CD4-positive, alpha-beta T cell (primary cell): ENCODE data around the gene DHRS1. TPM values are rescaled to one million over a fixed set of nuclear protein-coding genes. Genes with fewer than 3 reads are reported as not detected.
A peak's percentile ranks its signal among the peaks of the same experiment; 100 is the strongest.

Source experiments
- ATAC-seq: fragments of 200-7000 bp; cut with Tn5 transposase; one replicate; pipeline ENCODE4 v1.10.0; 2022; ENCODE audit warnings: mild to moderate bottlenecking; ENCODE audit not compliant: poor library complexity
- CTCF ChIA-PET: fragments of 350-600 bp; sonication (Branson Sonifier 250); formaldehyde crosslinking; loops from one replicate; lab custom pipeline; 2021; ENCODE audit warnings: antibody characterized with exemption, inconsistent platforms; lab: Charles Lee
- POLR2A ChIA-PET: fragments of 350-600 bp; sonication (Branson Sonifier 250); formaldehyde crosslinking; loops from one replicate; lab custom pipeline; 2021; ENCODE audit warnings: antibody characterized with exemption, inconsistent platforms; lab: Charles Lee
- DNase-seq, 14 experiments: peaks; one replicate each; pipeline ENCODE4 v3.0.0-alpha.2; 2013 to 2020; ENCODE audit warnings: mixed read lengths in 2 of 14
- H3K27ac ChIP-seq, 2 donors: one replicate each; pipeline versions ENCODE4 v1.5.1 to v1.7.0; 2013; ENCODE audit warnings: low read length in 2 of 2, low read depth in 1 of 2, mild to moderate bottlenecking in 1 of 2
- H3K27me3 ChIP-seq, 2 experiments: 1 replicate in 1 of 2; 2 replicates in 1 of 2; pipeline versions ENCODE4 v1.6.1 to v1.7.0; 2013; ENCODE audit warnings: low read length in 2 of 2, control low read depth in 1 of 2, mild to moderate bottlenecking in 1 of 2, moderate library complexity in 1 of 2; ENCODE audit not compliant: insufficient read depth in 2 of 2, control insufficient read depth in 1 of 2
- H3K36me3 ChIP-seq: one replicate; pipeline ENCODE4 v1.6.1; 2013; ENCODE audit warnings: low read length, control low read depth; ENCODE audit not compliant: insufficient read depth
- H3K4me1 ChIP-seq: one replicate; pipeline ENCODE4 v1.6.1; 2013; ENCODE audit warnings: low read length, control low read depth; ENCODE audit not compliant: insufficient read depth
- H3K4me3 ChIP-seq: one replicate; pipeline ENCODE4 v1.5.1; 2013; ENCODE audit warnings: mild to moderate bottlenecking, low read length, moderate library complexity
- H3K9me3 ChIP-seq, 2 experiments: 1 replicate in 1 of 2; 2 replicates in 1 of 2; pipeline versions ENCODE4 v1.6.1 to v1.7.0; 2013; ENCODE audit warnings: low read length in 2 of 2, mild to moderate bottlenecking in 2 of 2, control low read depth in 1 of 2, moderate library complexity in 1 of 2; ENCODE audit not compliant: control insufficient read depth in 1 of 2, insufficient read depth in 1 of 2
- H3K27ac Mint-ChIP-seq: one replicate; pipeline ENCODE4 v1.8.0; 2020; ENCODE audit warnings: mixed read lengths
- H3K27me3 Mint-ChIP-seq: one replicate; pipeline ENCODE4 v1.8.0; 2021; ENCODE audit warnings: mixed read lengths
- H3K36me3 Mint-ChIP-seq: one replicate; pipeline ENCODE4 v1.8.0; 2021; ENCODE audit warnings: low read depth, mixed read lengths
- H3K4me1 Mint-ChIP-seq: one replicate; pipeline ENCODE4 v1.8.0; 2021; ENCODE audit warnings: low read depth, mixed read lengths
- H3K4me3 Mint-ChIP-seq: one replicate; pipeline ENCODE4 v1.8.0; 2020; ENCODE audit warnings: mild to moderate bottlenecking, mixed read lengths
- H3K9me3 Mint-ChIP-seq: one replicate; pipeline ENCODE4 v1.8.0; 2020; ENCODE audit warnings: mixed read lengths
- CTCF ChIP-seq: fragments of 200-600 bp; IDR thresholded peaks from one replicate; pipeline ENCODE4 v1.8.0; 2022; ENCODE audit warnings: antibody characterized with exemption, mild to moderate bottlenecking
- intact Hi-C, 2 experiments: fragments of 100-400 bp; cut with DNase I in 1 of 2; cut with micrococcal nuclease in 1 of 2; formaldehyde crosslinking; loops; one replicate each; pipeline versions ENCODE4 v1.15.1 to v1.9.0; 2023 to 2025; cut with DNase I, micrococcal nuclease
- total RNA-seq, 174 experiments: library from RNA in 2 of 174; stranded (reverse) in 2 of 174; gene quantifications; one replicate each; pipeline ENCODE4 v1.2.3 and lab custom pipeline; 2021 to 2026

The DHRS1 gene
- total RNA-seq, 2 experiments from 2014 or later = 21.5 to 23.5 TPM

- peaks cover 13% of the 10 kb centered on the region for H3K36me3 ChIP-seq
- peaks cover 46% of the 10 kb centered on the region for H3K4me1 ChIP-seq
- ChIA-PET POLR2A (interaction anchor here (0.7 to 11.3 kb wide), 8 partner anchors 13 to 97 kb away, joined by 3 to 270 read pairs (median 4); partner anchors contain the start of genes CBLN3, KHNYN, LTB4R and RABGGTA), CTCF (interaction anchor here (0.7 to 2.3 kb wide), 5 partner anchors 7 to 751 kb away, joined by 3 to 7 read pairs (median 5); partner anchors contain the start of gene CIDEB)
- TF ChIP-seq CTCF = no peak
- intact Hi-C loops = loop anchor here in 1 of 2 experiments (10.0 kb wide), 1 partner anchor 335 kb away; no protein-coding TSS in a partner anchor
- peak within 1 kb of the TSS in 1 of 2 donors; percentile 64 for H3K27ac ChIP-seq
- Mint-ChIP-seq H3K27ac (peak within 1 kb of the TSS; percentile 82), H3K4me3 (peak within 1 kb of the TSS; percentile 94), H3K36me3 (peaks cover 45% of the 10 kb centered on the region), H3K9me3 (no peaks in the 10 kb centered on the region), H3K4me1 (peaks cover 31% of the 10 kb centered on the region), H3K27me3 (peaks cover 31% of the 10 kb centered on the region)
- H3K27me3 ChIP-seq = peaks cover 11% of the 10 kb centered on the region in 2 experiments
- H3K4me3 ChIP-seq = peak within 1 kb of the TSS; percentile 94
- H3K9me3 ChIP-seq = no peaks in the 10 kb centered on the region
- peak; percentile 93 for ATAC-seq
- DNase-seq = peak; percentile 52 to 83 (median 72)
Measured at GRCh38 chr14:24339284-24340151, 39.9 kb upstream of the DHRS1 start, which contains the start of gene RIPK3. RIPK3 (minus strand) TSS chr14:24339991; CDS start chr14:24339826, 165 bp downstream.

- Mint-ChIP-seq H3K36me3 (peaks cover 45% of the 10 kb centered on the region), H3K9me3 (no peaks in the 10 kb centered on the region), H3K27ac (no peak overlapping the region), H3K4me3 (peak overlapping the region; percentile 94), H3K27me3 (peaks cover 33% of the 10 kb centered on the region), H3K4me1 (peaks cover 37% of the 10 kb centered on the region)
- Histone ChIP-seq H3K36me3 (peaks cover 13% of the 10 kb centered on the region), H3K9me3 (no peaks in the 10 kb centered on the region), H3K27ac (no peak overlapping the region), H3K27me3 (peaks cover 17 to 18% of the 10 kb centered on the region in 2 experiments), H3K4me3 (peak overlapping the region; percentile 94), H3K4me1 (peaks cover 52% of the 10 kb centered on the region)
- TF ChIP-seq CTCF = no peak
- DNase-seq = no peak
- ChIA-PET CTCF (interaction anchor here (2.2 kb wide), 1 partner anchor 31 kb away, joined by 6 read pairs; the partner anchor contains the start of gene CIDEB), POLR2A (interaction anchor here (1.4 to 11.3 kb wide), 2 partner anchors 94 to 97 kb away, joined by 5 to 270 read pairs; partner anchors contain the start of genes CBLN3, KHNYN and TINF2)
- intact Hi-C loops = loop anchor here in 1 of 2 experiments (10.0 kb wide), 1 partner anchor 336 kb away; no protein-coding TSS in a partner anchor
- ATAC-seq = no peak
Measured at GRCh38 chr14:24338843-24339242, 39.3 kb upstream of the DHRS1 start.

DNA sequence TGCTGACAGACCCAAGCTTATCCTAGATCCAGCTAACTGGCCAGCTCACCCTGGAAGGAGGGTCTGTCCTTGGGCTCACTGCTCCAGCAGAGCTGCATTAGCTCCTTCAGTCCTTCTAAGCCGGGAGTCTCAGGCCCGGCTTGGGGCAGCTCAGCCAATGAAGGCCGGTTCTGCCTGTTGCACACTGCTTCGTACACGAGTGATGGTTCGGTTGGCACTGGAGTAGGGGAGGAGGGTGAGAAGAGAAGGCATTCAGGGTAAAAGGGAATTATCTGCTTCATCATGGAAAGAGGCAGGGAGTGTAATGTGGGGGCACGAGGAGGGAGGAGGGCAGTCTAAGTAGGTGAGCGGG, 38.2 kb upstream of the DHRS1 start:
- Mint-ChIP-seq H3K27me3 (peaks cover 33% of the 10 kb centered on the region), H3K4me3 (peak overlapping the region; percentile 94), H3K4me1 (peaks cover 46% of the 10 kb centered on the region), H3K27ac (peak overlapping the region; percentile 27), H3K36me3 (peaks cover 45% of the 10 kb centered on the region), H3K9me3 (no peaks in the 10 kb centered on the region)
- ChIA-PET POLR2A (interaction anchor here (11.3 kb wide), 1 partner anchor 95 kb away, joined by 270 read pairs; the partner anchor contains the start of genes CBLN3 and KHNYN), CTCF (interaction anchor here (1.1 kb wide), 1 partner anchor 94 kb away, joined by 3 read pairs; no protein-coding TSS in a partner anchor)
- DNase-seq = no peak
- Histone ChIP-seq H3K36me3 (peaks cover 13% of the 10 kb centered on the region), H3K4me3 (no peak overlapping the region), H3K27me3 (peaks cover 20 to 25% of the 10 kb centered on the region in 2 experiments), H3K27ac (no peak overlapping the region), H3K9me3 (no peaks in the 10 kb centered on the region), H3K4me1 (peaks cover 63% of the 10 kb centered on the region)
- no peak for TF ChIP-seq CTCF
- ATAC-seq = no peak
- intact Hi-C loops = loop anchor here in 1 of 2 experiments (10.0 kb wide), 1 partner anchor 337 kb away; no protein-coding TSS in a partner anchor
